Bronchial epithelial cell (primary cell): ENCODE measurements around the gene SS18. TPM values are rescaled to one million over a fixed set of nuclear protein-coding genes. Genes with fewer than 3 reads are reported as not detected.

Experiments
- DNase-seq: peaks from one replicate; pipeline ENCODE4 v3.0.0-alpha.2; 2010; ENCODE audit warnings: low read depth
- FAIRE-seq: peaks from 2 replicates; lab custom pipeline; 2011; peaks lifted over from hg19 to GRCh38; lab: Jason Lieb, UNC
- H3K27me3 ChIP-seq: 2 replicates; pipeline ENCODE4 v1.5.1; 2011; ENCODE audit warnings: low read length; ENCODE audit not compliant: control insufficient read depth, insufficient read depth
- H3K36me3 ChIP-seq: 2 replicates; pipeline ENCODE4 v1.5.1; 2011; ENCODE audit warnings: low read length; ENCODE audit not compliant: control insufficient read depth, insufficient read depth
- H3K4me3 ChIP-seq: 2 replicates; pipeline ENCODE4 v1.5.1; 2011; ENCODE audit warnings: mild to moderate bottlenecking, low read depth, low read length, control low read depth
- total RNA-seq: library from RNA; depleted of rRNA; stranded (reverse); fragments of >200 nt; gene quantifications from 2 replicates; pipeline ENCODE4 v1.2.1, GENCODE V29; 2014
- TF ChIP-seq, protein P1 (sequence below): IDR thresholded peaks from 2 replicates; pipeline ENCODE4 v1.5.1; 2011; ENCODE audit warnings: mild to moderate bottlenecking, moderate library complexity, low read length, control low read depth, inconsistent platforms; ENCODE audit not compliant: insufficient read depth, severe bottlenecking

The SS18 gene
- total RNA-seq, 1 donor from 2014 or later, result 128 TPM

DNA sequence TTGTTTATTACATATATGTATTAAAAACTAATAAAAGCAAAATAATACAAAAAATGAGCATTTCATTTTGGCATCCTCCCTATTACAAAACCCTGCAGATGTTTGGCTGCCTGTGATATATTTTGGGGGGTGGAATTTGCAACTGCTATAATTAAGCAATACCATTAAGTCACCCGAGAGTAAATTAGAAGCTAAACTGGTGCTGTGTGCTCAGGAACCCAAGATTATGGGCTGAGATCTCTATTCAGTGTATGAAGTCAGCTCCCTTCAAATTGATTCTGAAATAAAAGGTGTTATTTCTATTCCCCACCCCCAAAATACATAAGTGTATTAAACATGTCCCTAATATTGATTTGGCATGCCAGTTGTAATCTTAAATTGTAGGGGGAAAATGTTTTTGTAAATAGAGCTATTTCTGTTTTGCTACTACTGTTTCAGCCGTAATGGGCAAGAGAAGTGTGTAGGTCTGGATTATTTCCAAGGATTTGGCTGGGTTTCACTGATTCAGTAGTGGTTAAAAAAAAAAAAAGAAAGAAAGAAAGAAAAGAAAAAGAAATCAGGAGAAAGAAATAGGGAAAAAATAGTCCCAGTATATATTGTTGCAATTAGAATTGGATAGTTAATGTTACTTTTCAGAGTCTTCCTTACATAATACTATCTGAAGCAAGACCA is 110.9 kb downstream of the SS18 start:
- DNase-seq (no peak), FAIRE-seq (no peak)
- no peak overlapping the region for H3K4me3 ChIP-seq
- H3K27me3 ChIP-seq, result no peaks in the 10 kb centered on the region
- no peaks in the 10 kb centered on the region for H3K36me3 ChIP-seq
- TF ChIP-seq, protein P1, sequence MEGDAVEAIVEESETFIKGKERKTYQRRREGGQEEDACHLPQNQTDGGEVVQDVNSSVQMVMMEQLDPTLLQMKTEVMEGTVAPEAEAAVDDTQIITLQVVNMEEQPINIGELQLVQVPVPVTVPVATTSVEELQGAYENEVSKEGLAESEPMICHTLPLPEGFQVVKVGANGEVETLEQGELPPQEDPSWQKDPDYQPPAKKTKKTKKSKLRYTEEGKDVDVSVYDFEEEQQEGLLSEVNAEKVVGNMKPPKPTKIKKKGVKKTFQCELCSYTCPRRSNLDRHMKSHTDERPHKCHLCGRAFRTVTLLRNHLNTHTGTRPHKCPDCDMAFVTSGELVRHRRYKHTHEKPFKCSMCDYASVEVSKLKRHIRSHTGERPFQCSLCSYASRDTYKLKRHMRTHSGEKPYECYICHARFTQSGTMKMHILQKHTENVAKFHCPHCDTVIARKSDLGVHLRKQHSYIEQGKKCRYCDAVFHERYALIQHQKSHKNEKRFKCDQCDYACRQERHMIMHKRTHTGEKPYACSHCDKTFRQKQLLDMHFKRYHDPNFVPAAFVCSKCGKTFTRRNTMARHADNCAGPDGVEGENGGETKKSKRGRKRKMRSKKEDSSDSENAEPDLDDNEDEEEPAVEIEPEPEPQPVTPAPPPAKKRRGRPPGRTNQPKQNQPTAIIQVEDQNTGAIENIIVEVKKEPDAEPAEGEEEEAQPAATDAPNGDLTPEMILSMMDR, result no peak

DNA sequence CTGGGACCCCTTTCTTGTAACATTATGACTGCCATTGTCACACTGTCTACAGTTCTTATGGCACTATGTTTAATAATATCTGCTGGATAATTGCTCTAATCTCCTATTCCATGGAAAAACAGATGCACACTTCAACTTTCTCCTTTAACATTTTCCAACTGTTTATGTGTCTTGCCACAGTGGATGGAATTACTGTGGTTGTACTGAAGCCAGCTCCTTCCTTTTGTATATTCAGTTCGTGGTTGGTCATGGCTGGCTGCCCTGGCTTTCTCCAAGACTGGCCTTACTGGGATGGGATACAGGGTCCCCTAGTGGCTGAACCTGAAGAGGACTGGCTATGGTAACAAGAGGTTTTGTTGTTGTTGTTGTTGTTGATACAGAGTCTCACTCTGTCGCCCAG is 113.9 kb downstream of the SS18 start:
- no peak for DNase-seq
- Histone ChIP-seq H3K27me3 (no peaks in the 10 kb centered on the region), H3K36me3 (no peaks in the 10 kb centered on the region), H3K4me3 (no peak overlapping the region)
- no peak for FAIRE-seq
- TF ChIP-seq, protein P1, result no peak

DNA sequence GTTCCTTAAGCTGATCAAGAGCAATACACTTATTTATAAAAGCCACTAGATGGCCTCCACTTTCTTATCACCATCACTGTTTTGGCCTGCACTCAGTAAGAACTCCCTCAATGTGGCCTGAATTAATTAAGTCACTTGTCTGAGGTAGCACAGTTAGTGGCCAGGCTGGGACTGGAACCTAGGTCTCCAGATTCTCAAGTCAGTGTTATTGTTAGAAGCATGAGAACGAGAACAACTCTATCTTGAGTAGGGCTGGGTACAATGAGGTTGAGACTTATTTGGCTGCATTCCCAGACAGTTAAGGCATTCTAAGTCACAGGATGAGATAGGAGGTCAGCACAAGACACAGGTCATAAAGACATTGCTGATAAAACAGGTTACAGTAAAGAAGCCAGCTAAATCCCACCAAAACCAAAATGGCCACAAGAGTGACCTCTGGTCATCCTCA is 115.8 kb downstream of the SS18 start:
- FAIRE-seq, result no peak
- no peak overlapping the region for H3K4me3 ChIP-seq
- H3K36me3 ChIP-seq, result no peaks in the 10 kb centered on the region
- H3K27me3 ChIP-seq, result no peaks in the 10 kb centered on the region
- TF ChIP-seq, protein P1, result no peak
- no peak for DNase-seq

Other genes with a start within 250 kb of the SS18 start
- gene PSMA8, start 43.3 kb upstream of the SS18 start, total RNA-seq, result not detected in 2 replicates
- gene TAF4B, start 135.8 kb upstream of the SS18 start, total RNA-seq, result 2.3 and 6.6 TPM in 2 replicates